ENCODE measurements around the gene LDAH.

LDAH gene

GRCh38 chr2:20689428-20690264, 133.3 kb downstream of the LDAH start:
- H3K27ac ChIP-seq: no peak overlapping the region
- no peak for DNase-seq (ENCODE audit: low read depth, low spot score)

- no peak for DNase-seq (ENCODE audit: low read depth, low spot score)
- H3K27ac ChIP-seq: no peak overlapping the region
Measured at GRCh38 chr2:20687260-20687832, 135.6 kb downstream of the LDAH start.

- DNase-seq (ENCODE audit: low read depth, low spot score): no peak
- H3K27ac ChIP-seq: no peak overlapping the region
Measured at GRCh38 chr2:20684581-20685063, 138.3 kb downstream of the LDAH start.

- no peak for DNase-seq (ENCODE audit: low read depth, low spot score)
- H3K27ac ChIP-seq: no peak overlapping the region
Measured at GRCh38 chr2:20682167-20682920, 140.6 kb downstream of the LDAH start.

- H3K27ac ChIP-seq: no peak overlapping the region
- DNase-seq (ENCODE audit: low read depth, low spot score): no peak
Measured at GRCh38 chr2:20680744-20681375, 142.0 kb downstream of the LDAH start.

DNA sequence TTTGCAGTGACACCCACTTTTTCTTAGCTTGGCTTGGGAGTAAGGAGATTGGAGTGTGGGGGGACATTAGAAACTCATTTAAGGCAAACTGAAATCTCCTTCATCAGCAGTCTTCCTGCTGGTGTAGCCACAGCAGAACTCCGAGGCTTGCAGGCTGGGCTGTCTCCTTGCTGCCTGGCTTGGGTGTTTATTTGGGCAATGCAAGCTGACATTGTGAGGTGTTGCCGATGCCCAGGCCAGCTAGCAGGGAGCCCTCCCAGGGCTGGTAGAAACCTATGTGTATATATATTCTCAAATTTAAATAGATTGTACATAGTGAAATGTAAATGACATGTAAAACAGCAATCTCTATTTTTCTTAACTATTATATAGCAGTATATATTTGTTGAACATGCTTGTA, 144.1 kb downstream of the LDAH start:
- no peak overlapping the region for H3K27ac ChIP-seq
- DNase-seq (ENCODE audit: low read depth, low spot score): no peak

GRCh38 chr2:20678086-20678395, 144.9 kb downstream of the LDAH start:
- no peak overlapping the region for H3K27ac ChIP-seq
- no peak for DNase-seq (ENCODE audit: low read depth, low spot score)

DNA sequence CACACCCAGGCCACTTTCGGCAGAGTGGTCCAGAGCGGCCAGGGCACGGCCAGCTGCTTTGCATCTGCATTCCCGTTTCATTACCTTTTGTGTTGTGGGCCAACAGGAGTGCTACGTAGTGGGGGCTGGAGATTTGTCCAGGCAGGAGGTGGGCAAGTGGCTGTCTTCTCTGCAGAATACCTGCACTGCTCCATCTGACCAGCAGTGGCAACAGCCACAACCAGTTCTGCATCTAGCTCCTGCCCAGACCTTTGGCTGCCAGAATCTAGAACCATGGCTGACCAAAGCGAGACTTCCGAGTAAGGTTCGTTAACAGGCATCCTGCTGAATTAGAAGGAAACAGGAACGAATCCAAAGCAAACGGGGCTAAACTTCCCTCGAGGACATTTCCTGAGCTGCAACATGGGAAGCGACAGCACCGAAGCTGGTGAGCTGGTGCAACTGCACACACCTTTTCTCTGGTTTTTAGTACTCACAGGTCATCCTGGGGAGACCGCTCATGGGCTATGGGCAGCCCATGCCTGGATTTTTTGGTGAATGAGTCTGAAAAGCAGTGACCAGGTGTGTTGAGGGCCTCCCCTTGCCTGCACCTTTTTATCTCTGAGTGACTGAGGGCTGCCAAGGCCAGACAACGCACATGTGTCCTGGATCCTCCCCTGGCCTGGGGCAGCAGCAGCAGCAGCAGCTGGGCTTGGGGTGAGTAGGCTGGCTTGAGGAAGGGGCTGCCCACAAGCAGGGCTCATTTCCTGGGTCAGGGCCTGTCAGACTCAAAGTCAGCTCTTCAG, 145.4 kb downstream of the LDAH start:
- no peak for DNase-seq (ENCODE audit: low read depth, low spot score)
- H3K27ac ChIP-seq: no peak overlapping the region

GRCh38 chr2:20676353-20677215, 146.3 kb downstream of the LDAH start:
- DNase-seq (ENCODE audit: low read depth, low spot score): no peak
- no peak overlapping the region for H3K27ac ChIP-seq

DNA sequence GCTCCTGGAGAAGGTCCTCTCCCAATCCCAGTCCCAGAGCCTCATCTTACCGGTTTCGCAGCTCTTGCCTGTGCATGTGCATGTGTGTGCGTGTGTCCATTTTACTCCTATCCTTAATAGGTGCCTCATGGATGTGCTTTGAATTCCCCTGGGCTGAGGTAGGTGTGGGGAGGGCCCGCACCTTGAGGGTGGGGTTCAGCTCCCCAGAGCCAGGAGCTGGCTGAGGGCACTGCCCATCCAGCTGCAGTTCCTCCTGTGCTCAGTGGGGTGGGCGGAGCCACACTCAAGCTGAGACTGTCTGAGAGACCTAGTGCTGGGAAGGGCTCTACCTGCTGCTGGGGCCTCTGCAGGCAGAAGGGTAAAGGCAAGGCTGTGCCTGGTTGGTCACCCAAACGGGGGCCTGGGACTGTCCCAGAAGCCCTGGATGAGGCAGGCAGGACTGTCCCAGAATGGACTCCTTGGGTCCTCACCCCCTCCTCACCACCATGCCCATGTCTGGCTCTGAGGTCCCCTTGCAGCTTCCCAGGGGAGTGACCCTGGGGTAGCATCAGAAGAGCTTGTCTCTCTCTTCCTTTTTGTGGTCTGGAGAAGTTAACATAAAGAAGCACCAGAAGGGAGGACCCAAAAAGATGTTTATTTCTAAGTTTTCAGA, 147.1 kb downstream of the LDAH start:
- no peak for DNase-seq (ENCODE audit: low read depth, low spot score)

GRCh38 chr2:20674974-20675679, 147.8 kb downstream of the LDAH start:
- no peak overlapping the region for H3K27ac ChIP-seq
- DNase-seq (ENCODE audit: low read depth, low spot score): no peak

More for the DNA sequence above, 147.1 kb downstream of the LDAH start:
- no peak overlapping the region for H3K27ac ChIP-seq

GRCh38 chr2:20674309-20674965, 148.5 kb downstream of the LDAH start:
- no peak overlapping the region for H3K27ac ChIP-seq
- DNase-seq (ENCODE audit: low read depth, low spot score): no peak

GRCh38 chr2:20673686-20674308, 149.1 kb downstream of the LDAH start:
- no peak overlapping the region for H3K27ac ChIP-seq
- DNase-seq (ENCODE audit: low read depth, low spot score): no peak

DNA sequence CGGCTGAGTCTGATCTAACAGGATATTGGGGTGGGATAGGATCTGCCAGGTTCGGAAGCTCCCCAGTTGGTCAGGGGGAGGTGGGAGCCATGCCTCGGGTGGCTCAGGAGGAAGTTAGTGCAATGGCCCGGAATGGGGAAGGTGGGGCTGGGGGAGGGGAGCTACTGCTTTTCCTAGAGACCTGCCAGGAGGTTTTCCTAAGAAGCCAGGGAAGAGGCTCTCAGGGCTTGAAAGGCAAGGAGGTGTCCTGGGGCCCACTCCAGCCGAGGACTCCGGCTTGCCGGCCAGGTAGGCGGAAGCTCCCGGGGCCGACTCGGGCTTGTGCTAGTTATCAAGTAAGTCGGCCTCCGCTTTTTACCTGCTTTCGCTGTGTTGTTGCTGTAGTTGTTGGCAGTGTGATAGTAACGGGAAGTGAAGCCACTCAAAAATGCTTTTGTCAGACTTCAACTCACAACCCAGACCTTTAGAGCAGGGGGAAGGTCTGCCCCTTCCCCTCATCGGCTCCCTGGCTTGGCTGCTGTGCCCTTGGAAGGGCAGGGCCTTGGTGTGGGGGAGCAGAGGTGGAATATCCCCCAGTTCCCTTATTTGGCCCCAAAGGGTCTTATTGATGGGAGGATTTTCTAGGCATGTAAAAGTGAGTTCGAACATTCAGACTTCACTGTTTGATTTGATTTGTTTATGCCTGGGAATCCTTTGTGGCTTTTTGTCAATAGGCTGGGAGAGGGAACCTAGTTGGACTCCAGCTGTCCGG, 150.5 kb downstream of the LDAH start:
- no peak overlapping the region for H3K27ac ChIP-seq
- DNase-seq (ENCODE audit: low read depth, low spot score): no peak

GRCh38 chr2:20671736-20672080, 151.2 kb downstream of the LDAH start:
- H3K27ac ChIP-seq: no peak overlapping the region
- no peak for DNase-seq (ENCODE audit: low read depth, low spot score)

DNA sequence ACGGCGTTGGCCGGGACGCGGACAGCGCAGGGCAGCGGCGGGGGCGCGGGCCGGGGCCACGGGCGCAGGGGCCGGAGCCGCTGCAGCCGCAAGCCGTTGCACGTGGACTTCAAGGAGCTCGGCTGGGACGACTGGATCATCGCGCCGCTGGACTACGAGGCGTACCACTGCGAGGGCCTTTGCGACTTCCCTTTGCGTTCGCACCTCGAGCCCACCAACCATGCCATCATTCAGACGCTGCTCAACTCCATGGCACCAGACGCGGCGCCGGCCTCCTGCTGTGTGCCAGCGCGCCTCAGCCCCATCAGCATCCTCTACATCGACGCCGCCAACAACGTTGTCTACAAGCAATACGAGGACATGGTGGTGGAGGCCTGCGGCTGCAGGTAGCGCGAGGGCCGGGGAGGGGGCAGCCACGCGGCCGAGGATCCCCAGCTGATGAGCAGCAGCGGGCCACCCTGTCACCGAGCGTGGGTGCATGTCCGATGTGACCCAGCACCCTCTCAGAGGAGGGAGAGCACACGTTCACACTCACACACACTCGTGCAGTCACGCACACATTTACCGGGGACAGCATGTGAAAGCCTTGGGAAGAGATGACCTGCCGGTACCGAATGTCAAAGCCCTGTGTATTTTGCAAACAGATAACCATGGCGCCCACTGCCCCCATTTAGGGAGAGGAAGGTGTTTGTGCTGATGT, 151.7 kb downstream of the LDAH start:
- H3K27ac ChIP-seq: no peak overlapping the region
- no peak for DNase-seq (ENCODE audit: low read depth, low spot score)
